Mucosa of descending colon (tissue), 3 donors: ENCODE measurements around the gene LMF1. TPM values are rescaled to one million over a fixed set of nuclear protein-coding genes. Genes with fewer than 3 reads are reported as not detected.

Source experiments
- ATAC-seq: fragments of 200-7000 bp; cut with Tn5 transposase; one replicate; pipeline ENCODE4 v1.9.1; 2020; ENCODE audit warnings: mild to moderate bottlenecking, moderate library complexity
- DNase-seq, 3 donors: peaks; one replicate each; pipeline ENCODE4 v3.0.0-alpha.2; 2020
- H3K36me3 ChIP-seq: fragments of 200-600 bp; one replicate; pipeline ENCODE4 v1.8.0; 2021; ENCODE audit warnings: low read depth, mild to moderate bottlenecking
- H3K4me1 ChIP-seq: fragments of 200-600 bp; one replicate; pipeline ENCODE4 v1.8.0; 2021; ENCODE audit warnings: low read depth, mild to moderate bottlenecking
- H3K4me3 ChIP-seq: fragments of 200-600 bp; one replicate; pipeline ENCODE4 v1.8.0; 2021; ENCODE audit warnings: mild to moderate bottlenecking
- H3K9me3 ChIP-seq: fragments of 200-600 bp; one replicate; pipeline ENCODE4 v1.8.0; 2021; ENCODE audit warnings: mild to moderate bottlenecking
- intact Hi-C, 2 donors: fragments of 100-400 bp; cut with DNase I in 1 of 2; cut with micrococcal nuclease in 1 of 2; formaldehyde crosslinking; loops; one replicate each; pipeline versions ENCODE4 v1.11.0 to v1.11.1; 2022; cut with DNase I, micrococcal nuclease
- total RNA-seq, 3 donors: library from RNA; stranded (reverse); fragmentation: NEBNext Ultra II Directional in 2 of 3; extraction: Animal tissue kit (Norgen Biotek cat#: 25700) in 2 of 3; gene quantifications; one replicate each; pipeline versions ENCODE4 v1.2.1 to v1.2.4, GENCODE V29; 2021 to 2023
- TF ChIP-seq, protein P1 (sequence below): fragments of 200-600 bp; IDR thresholded peaks from one replicate; pipeline ENCODE4 v1.8.0; 2022; ENCODE audit warnings: antibody characterized with exemption, mild to moderate bottlenecking
- donor health status: DM: no; HTN: no; CAD: no; lungs with moderate emphysema.
- donor health status: DM: no; HTN: no; CAD: no.
- donor health status: DM: no; HTN: yes; CAD: no.

Gene LMF1
- total RNA-seq, 3 donors from 2014 or later = 16.4 to 26.5 (median 25.1) TPM

- DNase-seq (no peak), ATAC-seq (no peak)
- intact Hi-C loops = no loop called here
- H3K36me3 ChIP-seq = no peaks in the 10 kb centered on the region
- no peak overlapping the region for H3K4me3 ChIP-seq
- no peaks in the 10 kb centered on the region for H3K9me3 ChIP-seq
- no peaks in the 10 kb centered on the region for H3K4me1 ChIP-seq
- TF ChIP-seq, protein P1, sequence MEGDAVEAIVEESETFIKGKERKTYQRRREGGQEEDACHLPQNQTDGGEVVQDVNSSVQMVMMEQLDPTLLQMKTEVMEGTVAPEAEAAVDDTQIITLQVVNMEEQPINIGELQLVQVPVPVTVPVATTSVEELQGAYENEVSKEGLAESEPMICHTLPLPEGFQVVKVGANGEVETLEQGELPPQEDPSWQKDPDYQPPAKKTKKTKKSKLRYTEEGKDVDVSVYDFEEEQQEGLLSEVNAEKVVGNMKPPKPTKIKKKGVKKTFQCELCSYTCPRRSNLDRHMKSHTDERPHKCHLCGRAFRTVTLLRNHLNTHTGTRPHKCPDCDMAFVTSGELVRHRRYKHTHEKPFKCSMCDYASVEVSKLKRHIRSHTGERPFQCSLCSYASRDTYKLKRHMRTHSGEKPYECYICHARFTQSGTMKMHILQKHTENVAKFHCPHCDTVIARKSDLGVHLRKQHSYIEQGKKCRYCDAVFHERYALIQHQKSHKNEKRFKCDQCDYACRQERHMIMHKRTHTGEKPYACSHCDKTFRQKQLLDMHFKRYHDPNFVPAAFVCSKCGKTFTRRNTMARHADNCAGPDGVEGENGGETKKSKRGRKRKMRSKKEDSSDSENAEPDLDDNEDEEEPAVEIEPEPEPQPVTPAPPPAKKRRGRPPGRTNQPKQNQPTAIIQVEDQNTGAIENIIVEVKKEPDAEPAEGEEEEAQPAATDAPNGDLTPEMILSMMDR = no peak
Measured at GRCh38 chr16:1000608-1001007, 29.8 kb upstream of the LMF1 start.

- TF ChIP-seq, protein P1 = no peak
- DNase-seq (no peak), ATAC-seq (no peak)
- H3K9me3 ChIP-seq = peaks cover 6% of the 10 kb centered on the region
- no peaks in the 10 kb centered on the region for H3K36me3 ChIP-seq
- intact Hi-C loops = no loop called here
- no peak overlapping the region for H3K4me3 ChIP-seq
- no peaks in the 10 kb centered on the region for H3K4me1 ChIP-seq
Measured at GRCh38 chr16:999677-1000076, 28.9 kb upstream of the LMF1 start.

DNA sequence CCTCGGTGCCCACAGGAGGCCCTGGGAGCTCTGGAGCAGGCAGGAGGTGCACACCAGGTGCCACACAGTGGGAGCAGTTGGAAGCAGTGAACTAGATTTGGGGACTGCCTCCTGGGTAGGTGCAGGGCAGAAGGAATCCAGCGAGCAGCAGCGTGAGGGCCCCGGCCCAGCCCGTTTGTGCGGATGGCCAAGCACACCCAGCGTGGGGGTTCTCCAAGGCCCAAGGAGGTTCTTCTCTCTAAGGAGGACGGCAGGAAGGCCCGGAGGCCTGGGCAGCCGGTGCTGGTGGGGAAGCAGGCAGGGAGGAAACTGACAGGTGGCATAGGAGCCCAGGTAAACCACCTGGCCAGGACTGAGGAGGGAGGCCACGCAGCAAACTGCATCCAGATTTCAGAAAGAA is 27.8 kb upstream of the LMF1 start:
- no peaks in the 10 kb centered on the region for H3K4me1 ChIP-seq
- intact Hi-C loops = no loop called here
- ATAC-seq = no peak
- TF ChIP-seq, protein P1 = no peak
- no peak for DNase-seq
- H3K36me3 ChIP-seq = no peaks in the 10 kb centered on the region
- no peak overlapping the region for H3K4me3 ChIP-seq
- peaks cover 6% of the 10 kb centered on the region for H3K9me3 ChIP-seq

DNA sequence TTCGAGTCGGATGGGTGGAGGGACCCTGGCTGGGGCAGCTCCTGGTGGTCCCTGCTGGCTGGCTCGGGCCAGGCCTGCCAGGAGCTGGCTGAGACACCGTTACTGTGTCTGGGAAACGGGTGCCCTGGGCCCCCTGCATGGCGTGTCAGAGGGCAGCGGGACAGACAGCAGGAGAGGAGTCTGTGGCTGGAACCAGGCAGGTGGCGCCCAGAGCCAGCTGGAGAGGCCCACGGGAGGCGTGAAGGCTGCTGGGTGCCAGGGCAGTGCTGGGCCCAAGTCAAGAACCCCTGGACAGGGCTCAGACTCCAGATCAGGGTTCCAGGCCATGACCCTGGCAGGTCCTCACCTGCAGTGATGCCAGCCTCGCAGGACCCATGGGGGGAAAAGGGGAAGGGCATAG is 27.4 kb upstream of the LMF1 start:
- no peak for DNase-seq
- ATAC-seq = no peak
- TF ChIP-seq, protein P1 = no peak
- Histone ChIP-seq H3K4me1 (no peaks in the 10 kb centered on the region), H3K4me3 (no peak overlapping the region), H3K36me3 (no peaks in the 10 kb centered on the region), H3K9me3 (peaks cover 6% of the 10 kb centered on the region)
- intact Hi-C loops = no loop called here

GRCh38 chr16:997440-998051 is 26.8 kb upstream of the LMF1 start:
- ATAC-seq = peak; percentile 74
- no peaks in the 10 kb centered on the region for H3K36me3 ChIP-seq
- peak in 1 of 3 donors; percentile 32 for DNase-seq
- H3K4me3 ChIP-seq = no peak overlapping the region
- H3K9me3 ChIP-seq = peaks cover 6% of the 10 kb centered on the region
- no peaks in the 10 kb centered on the region for H3K4me1 ChIP-seq
- TF ChIP-seq, protein P1 = no peak
- intact Hi-C loops = no loop called here

GRCh38 chr16:996681-997080 is 25.9 kb upstream of the LMF1 start:
- intact Hi-C loops = no loop called here
- Histone ChIP-seq H3K36me3 (no peaks in the 10 kb centered on the region), H3K4me1 (no peaks in the 10 kb centered on the region), H3K9me3 (peaks cover 6% of the 10 kb centered on the region), H3K4me3 (no peak overlapping the region)
- ATAC-seq = no peak
- TF ChIP-seq, protein P1 = no peak
- DNase-seq = no peak
